C4-2B (cell line): ENCODE data around the gene STRA6.

Experiments used
- ZFX ChIP-seq: fragments of 450-650 bp; IDR thresholded peaks from 2 replicates; pipeline ENCODE4 v1.6.1; 2017
- TF ChIP-seq, protein P1 (sequence below): fragments of 450-650 bp; conservative IDR thresholded peaks from 2 replicates; pipeline ENCODE4 v1.5.1; 2017; ENCODE audit warnings: mild to moderate bottlenecking

DNA sequence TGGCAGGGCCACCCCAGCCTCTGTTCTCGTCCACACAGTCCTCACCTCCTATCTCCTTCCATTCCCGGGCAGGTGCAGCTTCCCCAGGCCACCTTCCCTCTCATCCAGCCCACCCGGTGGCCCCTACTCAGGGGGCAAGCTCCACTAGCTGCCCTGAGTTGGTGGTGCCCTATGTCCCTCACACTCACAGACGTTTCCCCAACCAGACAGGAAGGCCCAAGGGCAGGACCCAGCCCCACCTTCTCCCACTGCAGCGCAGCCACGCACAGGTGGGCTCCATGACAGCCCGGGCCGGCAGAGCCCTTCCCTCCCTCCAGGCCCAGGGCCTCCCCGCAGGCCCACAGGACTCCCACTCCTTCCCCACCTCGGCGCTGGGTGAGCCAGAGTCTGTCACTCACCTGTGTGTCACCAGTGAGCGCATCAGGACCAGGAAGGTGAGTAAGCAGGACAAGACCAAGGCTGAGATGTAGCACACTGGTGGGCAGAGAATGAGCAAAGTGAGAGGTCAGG, 17.9 kb downstream of the STRA6 start:
- TF ChIP-seq, protein P1, sequence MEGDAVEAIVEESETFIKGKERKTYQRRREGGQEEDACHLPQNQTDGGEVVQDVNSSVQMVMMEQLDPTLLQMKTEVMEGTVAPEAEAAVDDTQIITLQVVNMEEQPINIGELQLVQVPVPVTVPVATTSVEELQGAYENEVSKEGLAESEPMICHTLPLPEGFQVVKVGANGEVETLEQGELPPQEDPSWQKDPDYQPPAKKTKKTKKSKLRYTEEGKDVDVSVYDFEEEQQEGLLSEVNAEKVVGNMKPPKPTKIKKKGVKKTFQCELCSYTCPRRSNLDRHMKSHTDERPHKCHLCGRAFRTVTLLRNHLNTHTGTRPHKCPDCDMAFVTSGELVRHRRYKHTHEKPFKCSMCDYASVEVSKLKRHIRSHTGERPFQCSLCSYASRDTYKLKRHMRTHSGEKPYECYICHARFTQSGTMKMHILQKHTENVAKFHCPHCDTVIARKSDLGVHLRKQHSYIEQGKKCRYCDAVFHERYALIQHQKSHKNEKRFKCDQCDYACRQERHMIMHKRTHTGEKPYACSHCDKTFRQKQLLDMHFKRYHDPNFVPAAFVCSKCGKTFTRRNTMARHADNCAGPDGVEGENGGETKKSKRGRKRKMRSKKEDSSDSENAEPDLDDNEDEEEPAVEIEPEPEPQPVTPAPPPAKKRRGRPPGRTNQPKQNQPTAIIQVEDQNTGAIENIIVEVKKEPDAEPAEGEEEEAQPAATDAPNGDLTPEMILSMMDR, result no peak
- no peak for TF ChIP-seq ZFX
